GM18951 (cell line): Measurements from ENCODE around the gene RAB19.

Experiments used
- POLR2A ChIP-seq: IDR thresholded peaks from 4 replicates; pipeline ENCODE4 v1.6.1; 2011; ENCODE audit warnings: mild to moderate bottlenecking; ENCODE audit not compliant: insufficient read length, insufficient read depth; ENCODE audit errors: extremely low read depth
- in situ Hi-C: fragments of 300-500 bp; cut with MboI; formaldehyde crosslinking; loops from one replicate; pipeline ENCODE4 v1.12.0; 2022; ENCODE audit warnings: low sequenced_read_pairs, mixed read lengths, inconsistent platforms; ENCODE audit not compliant: unreplicated experiment

The RAB19 gene

GRCh38 chr7:140403878-140404564 is at the start of gene RAB19:
Gene RAB19 (plus strand): TSS chr7:140404058. CDS start chr7:140407647, 3,589 bp downstream.
- in situ Hi-C loops, result no loop called here
- TF ChIP-seq POLR2A, result no peak

- in situ Hi-C loops, result no loop called here
- no peak for TF ChIP-seq POLR2A
These were observed 45.8 kb upstream of the RAB19 start for GRCh38 chr7:140358024-140358411.

- in situ Hi-C loops, result no loop called here
- TF ChIP-seq POLR2A, result no peak
These were observed 45.3 kb upstream of the RAB19 start for GRCh38 chr7:140358412-140359051.

GRCh38 chr7:140360697-140361229 is 43.1 kb upstream of the RAB19 start:
- in situ Hi-C loops, result no loop called here

GRCh38 chr7:140364819-140365218 is 39.0 kb upstream of the RAB19 start:
- in situ Hi-C loops, result no loop called here
- TF ChIP-seq POLR2A, result no peak

More at GRCh38 chr7:140360697-140361229, 43.1 kb upstream of the RAB19 start:
- TF ChIP-seq POLR2A, result no peak

GRCh38 chr7:140367528-140367927 is 36.3 kb upstream of the RAB19 start:
- TF ChIP-seq POLR2A, result no peak
- in situ Hi-C loops, result no loop called here

GRCh38 chr7:140369294-140369693 is 34.6 kb upstream of the RAB19 start:
- TF ChIP-seq POLR2A, result no peak
- in situ Hi-C loops, result no loop called here

- TF ChIP-seq POLR2A, result no peak
- in situ Hi-C loops, result no loop called here
These were observed 28.5 kb upstream of the RAB19 start for GRCh38 chr7:140375323-140375722.

GRCh38 chr7:140375892-140376730 is 27.7 kb upstream of the RAB19 start:
- no peak for TF ChIP-seq POLR2A
- in situ Hi-C loops, result no loop called here

GRCh38 chr7:140383954-140384713 is 19.7 kb upstream of the RAB19 start:
- TF ChIP-seq POLR2A, result no peak
- in situ Hi-C loops, result no loop called here

- in situ Hi-C loops, result no loop called here
- no peak for TF ChIP-seq POLR2A
These were observed 18.8 kb upstream of the RAB19 start for GRCh38 chr7:140384894-140385545.

- in situ Hi-C loops, result no loop called here
- no peak for TF ChIP-seq POLR2A
These were observed 14.4 kb upstream of the RAB19 start for GRCh38 chr7:140389445-140389844.
